Measurements from ENCODE around the gene ARHGAP45.

Gene ARHGAP45

GRCh38 chr19:1079566-1080111 is 12.7 kb downstream of the ARHGAP45 start:
- no peak overlapping the region for H3K4me3 ChIP-seq (ENCODE audit: control insufficient read depth, low read depth, low read length)
- no peak for TF ChIP-seq CTCF (conservative IDR thresholded peaks at IDR 0.05; ENCODE audit: control insufficient read depth, insufficient read depth, low read depth, low read length)
- DNase-seq (ENCODE audit: low read depth): no peak

DNA sequence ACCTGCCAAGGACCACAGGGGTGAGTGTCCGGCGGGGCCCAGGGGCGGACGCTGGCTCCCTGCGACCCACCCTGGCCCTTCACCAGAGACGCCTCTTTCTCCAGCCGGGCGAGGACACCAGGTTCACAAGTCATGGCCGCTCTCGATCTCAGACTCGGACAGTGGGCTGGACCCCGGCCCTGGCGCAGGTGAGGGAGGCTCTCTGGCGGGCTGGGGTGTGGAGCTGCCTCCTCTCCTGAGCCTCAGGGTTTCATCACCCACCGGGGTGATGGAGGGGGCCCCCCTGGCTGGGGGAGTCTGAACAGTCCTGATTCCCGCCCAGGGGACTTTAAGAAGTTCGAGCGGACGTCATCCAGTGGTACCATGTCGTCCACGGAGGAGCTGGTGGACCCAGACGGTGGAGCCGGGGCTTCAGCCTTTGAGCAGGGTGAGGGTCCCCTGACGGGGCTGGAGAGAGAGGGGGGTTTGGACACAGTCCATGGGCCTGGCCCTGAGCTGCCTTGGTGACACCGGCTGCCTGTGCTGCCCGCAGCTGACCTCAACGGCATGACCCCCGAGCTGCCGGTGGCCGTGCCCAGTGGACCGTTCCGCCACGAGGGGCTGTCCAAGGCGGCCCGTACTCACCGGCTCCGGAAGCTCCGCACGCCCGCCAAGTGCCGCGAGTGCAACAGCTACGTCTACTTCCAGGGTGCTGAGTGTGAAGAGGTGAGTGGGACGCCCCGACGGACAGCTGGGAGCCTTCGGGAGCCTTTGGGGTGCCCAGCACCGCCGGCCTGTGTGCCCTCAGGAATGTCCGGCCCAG is 13.6 kb downstream of the ARHGAP45 start:
- no peak for DNase-seq (ENCODE audit: low read depth)
- H3K4me3 ChIP-seq (ENCODE audit: control insufficient read depth, low read depth, low read length): no peak overlapping the region
- TF ChIP-seq CTCF (conservative IDR thresholded peaks at IDR 0.05; ENCODE audit: control insufficient read depth, insufficient read depth, low read depth, low read length): no peak

DNA sequence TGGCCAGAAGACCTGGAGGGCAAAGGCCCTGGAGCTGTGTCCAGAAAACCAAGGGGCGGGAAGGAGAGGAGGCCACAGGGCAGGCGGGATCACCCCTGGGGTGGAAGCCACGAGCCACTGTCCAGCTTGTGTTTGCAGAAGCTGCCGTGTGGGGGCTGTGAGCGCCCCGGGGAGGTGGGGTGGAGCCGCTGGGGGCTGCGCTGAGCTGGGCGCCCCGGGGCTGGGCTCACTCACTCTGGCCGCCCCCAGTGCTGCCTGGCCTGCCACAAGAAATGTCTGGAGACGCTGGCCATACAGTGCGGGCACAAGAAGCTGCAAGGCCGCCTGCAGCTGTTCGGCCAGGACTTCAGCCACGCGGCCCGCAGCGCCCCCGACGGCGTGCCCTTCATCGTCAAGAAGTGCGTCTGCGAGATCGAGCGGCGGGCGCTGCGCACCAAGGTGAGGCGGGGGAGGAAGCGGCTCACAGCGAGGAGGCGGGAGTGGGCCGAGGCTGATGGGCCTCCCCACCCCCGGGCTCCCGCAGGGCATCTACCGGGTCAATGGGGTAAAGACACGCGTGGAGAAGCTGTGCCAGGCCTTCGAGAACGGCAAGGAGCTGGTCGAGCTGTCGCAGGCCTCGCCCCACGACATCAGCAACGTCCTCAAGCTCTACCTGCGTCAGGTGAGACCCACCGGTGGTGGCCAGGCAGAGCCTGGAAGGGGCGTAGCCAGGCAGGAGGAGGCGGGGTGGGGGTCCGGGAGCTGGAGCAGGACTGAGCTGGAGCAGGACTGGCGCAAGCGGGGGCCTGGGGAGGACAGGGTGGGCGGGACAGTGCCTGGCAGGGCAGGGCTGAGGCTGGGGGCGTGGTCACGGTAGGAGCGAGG is 14.6 kb downstream of the ARHGAP45 start:
- no peak overlapping the region for H3K4me3 ChIP-seq (ENCODE audit: control insufficient read depth, low read depth, low read length)
- no peak for DNase-seq (ENCODE audit: low read depth)
- TF ChIP-seq CTCF (conservative IDR thresholded peaks at IDR 0.05; ENCODE audit: control insufficient read depth, insufficient read depth, low read depth, low read length): no peak

DNA sequence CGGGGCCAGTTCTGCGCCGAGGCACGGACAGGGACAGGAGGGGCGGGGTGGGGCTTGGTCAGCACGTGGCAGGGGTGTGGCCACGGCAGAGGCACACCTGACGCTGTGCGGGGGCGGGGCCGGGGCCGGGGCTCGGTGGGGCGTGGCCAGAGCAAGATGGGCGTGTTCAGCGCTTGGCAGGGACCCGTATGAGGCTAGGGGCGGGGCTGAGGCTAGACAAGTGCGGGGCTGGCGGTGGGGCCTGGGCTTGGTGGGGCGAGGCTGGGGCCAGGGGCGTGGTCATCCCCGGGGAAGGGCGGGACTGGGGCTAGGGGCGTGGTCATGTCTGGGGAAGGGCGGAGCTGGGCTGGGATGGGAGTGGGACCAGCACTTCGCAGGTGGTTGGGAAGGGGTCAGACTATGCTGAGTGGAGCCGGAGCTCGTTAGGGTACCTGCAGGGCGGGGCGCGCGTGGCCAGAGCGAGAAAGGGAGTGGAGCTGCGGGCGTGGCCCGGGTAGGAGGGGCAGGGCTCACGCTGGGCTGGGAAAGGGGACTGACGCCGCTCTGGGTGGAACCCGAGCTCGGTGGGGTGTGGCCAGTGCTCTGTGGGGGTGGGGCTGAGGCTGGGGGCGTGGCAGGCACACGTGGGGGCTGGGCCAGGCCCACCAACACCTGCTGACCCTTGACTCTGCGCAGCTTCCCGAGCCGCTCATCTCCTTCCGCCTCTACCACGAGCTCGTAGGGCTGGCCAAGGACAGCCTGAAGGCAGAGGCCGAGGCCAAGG is 15.4 kb downstream of the ARHGAP45 start:
- no peak overlapping the region for H3K4me3 ChIP-seq (ENCODE audit: control insufficient read depth, low read depth, low read length)
- DNase-seq (ENCODE audit: low read depth): no peak
- no peak for TF ChIP-seq CTCF (conservative IDR thresholded peaks at IDR 0.05; ENCODE audit: control insufficient read depth, insufficient read depth, low read depth, low read length)

GRCh38 chr19:1082928-1083816 is 16.2 kb downstream of the ARHGAP45 start:
- no peak overlapping the region for H3K4me3 ChIP-seq (ENCODE audit: control insufficient read depth, low read depth, low read length)
- TF ChIP-seq CTCF (conservative IDR thresholded peaks at IDR 0.05; ENCODE audit: control insufficient read depth, insufficient read depth, low read depth, low read length): no peak
- no peak for DNase-seq (ENCODE audit: low read depth)

Data from fibroblast of mammary gland (primary cell).